IPS-NIHi11 (cell line): Measurements from ENCODE around the gene GPR157.
A peak's percentile ranks its signal among the peaks of the same experiment; 100 is the strongest.
"Not testable (repeated sequence)": the region's sequence is repeated elsewhere in the genome, so short reads cannot be mapped to it uniquely, and the experiment has no call there.

ENCODE experiments used
- DNase-seq: peaks from one replicate; pipeline ENCODE4 v3.0.0; 2012; ENCODE audit warnings: mixed read lengths, low spot score

GPR157 gene

DNA sequence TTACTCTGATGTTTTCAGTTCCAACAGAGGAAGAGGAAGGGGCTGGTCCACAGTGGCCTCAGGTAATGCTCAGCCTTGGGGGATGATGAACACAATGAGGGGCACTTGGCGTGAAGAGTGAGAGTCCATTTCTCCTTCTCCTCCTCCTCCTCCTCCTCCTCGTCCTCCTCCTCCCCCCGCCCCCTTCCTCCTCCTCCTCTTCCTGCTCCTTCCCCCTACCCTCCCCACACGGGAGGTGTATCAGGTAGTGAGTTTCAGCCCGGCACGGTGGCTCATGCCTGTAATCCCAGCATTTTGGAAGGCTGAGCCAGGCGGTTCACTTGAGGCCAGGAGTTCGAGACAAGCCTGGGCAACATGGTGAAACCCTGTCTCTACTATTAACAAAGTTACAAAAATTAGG is 17.3 kb upstream of the GPR157 start:
- no peak for DNase-seq

GRCh38 chr1:9145714-9146113 is 16.8 kb upstream of the GPR157 start:
- no peak for DNase-seq

- no peak for DNase-seq
Observed at GRCh38 chr1:9145021-9145668, 16.2 kb upstream of the GPR157 start.

DNA sequence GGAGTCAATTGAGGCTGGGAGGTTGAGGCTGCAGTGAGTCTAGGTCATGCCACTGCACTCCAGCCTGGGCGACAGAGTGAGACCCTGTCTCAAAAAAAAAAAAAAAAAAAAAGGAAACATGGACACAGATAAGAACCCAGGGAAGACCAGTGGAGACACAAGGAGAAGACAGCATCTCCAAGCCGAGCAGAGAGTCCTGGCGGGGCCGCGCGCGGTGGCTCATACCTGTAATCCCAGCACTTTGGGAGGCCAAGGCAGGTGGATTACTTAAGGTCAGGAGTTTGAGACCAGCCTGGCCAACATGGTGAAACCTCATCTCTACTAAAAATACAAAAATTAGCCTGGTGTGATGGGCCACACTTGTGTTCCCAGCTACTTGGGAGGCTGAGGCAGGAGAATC is 15.6 kb upstream of the GPR157 start:
- not testable (repeated sequence) for DNase-seq

DNA sequence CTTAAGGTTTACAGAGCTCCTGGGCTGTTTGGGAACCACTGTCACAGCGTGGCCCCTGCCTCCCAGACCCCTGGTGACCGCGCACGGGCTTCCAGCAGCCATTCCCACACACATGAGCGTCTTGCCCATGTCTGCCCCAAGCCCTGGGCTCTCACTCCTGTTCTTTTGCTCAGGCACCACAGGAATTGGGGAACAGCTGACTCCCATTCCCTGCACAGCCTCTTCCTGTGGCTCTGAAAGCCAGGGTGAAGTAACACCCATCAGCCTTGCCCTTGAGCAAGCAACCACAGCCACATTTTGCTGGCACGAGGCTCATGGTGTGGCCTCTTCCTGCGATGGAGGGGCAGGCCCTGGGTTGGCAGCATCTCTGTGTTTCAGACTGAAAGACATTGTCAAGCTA is 14.3 kb upstream of the GPR157 start:
- no peak for DNase-seq

- DNase-seq, result no peak
Observed at GRCh38 chr1:9139930-9140329, 11.0 kb upstream of the GPR157 start.

DNA sequence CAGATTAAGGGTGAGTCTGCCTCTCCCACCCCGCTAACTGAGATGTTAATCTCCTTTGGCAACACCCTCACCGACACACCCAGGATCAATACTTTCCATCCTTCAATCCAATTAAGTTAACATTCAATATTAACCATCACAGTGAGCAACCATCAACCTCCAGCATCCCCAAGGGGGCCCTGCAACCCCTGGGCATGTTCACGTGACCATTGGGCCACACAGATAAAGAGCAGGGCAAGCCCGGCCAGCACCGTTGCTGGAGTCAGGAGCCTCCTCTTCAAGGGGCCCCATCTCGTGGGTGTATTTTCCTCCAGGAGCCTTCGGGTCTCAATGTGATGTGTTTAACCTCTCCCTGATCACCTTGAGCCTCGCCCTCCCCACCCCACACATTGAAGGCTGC is 8.0 kb upstream of the GPR157 start:
- no peak for DNase-seq

GRCh38 chr1:9135073-9135836 is 6.4 kb upstream of the GPR157 start:
- DNase-seq, result no peak

- no peak for DNase-seq
Observed at GRCh38 chr1:9133870-9134585, 5.1 kb upstream of the GPR157 start.

DNA sequence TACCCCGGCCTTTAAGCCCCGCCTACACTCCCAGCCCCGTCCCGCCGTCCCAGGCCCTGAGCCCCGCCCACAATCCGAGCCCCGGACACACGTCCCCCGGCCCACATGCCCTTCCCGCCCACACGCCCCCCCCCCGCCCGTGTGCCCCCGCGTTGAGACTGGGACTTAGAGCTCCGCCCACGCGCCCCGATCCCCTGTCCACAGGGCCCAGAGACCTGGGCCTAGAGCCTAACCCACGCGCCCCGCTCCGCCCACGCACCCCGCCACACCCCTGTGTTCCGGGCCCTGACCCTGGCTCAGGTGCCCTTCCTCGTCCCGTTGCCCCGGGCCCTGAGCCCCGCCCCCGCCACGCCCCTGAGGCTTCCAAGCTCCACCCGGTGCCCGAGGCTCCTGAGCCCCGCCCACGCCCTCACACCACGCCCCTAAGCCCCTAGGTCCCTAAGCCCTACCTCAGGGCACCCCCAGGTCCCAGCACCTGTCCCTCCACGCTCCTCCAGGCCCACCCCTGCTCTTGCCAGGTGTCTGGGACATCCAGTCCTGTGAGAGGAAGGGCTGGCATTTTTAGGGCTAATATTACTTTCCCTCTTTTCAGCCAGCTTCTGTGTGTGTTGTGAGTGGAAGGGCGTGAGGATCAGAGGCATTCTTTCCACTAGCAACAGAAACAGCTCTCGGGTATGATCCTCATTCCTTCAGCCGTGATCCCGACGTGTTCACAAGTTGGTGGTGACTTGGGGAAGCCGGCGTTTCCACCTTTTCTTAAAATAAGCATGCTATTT is 552 bp upstream of the GPR157 start:
- DNase-seq, result peak; percentile 98

GRCh38 chr1:9128166-9128519 is 759 bp downstream of the GPR157 start:
- DNase-seq, result no peak

GRCh38 chr1:9127395-9128165 is 1.3 kb downstream of the GPR157 start:
- DNase-seq, result no peak

DNA sequence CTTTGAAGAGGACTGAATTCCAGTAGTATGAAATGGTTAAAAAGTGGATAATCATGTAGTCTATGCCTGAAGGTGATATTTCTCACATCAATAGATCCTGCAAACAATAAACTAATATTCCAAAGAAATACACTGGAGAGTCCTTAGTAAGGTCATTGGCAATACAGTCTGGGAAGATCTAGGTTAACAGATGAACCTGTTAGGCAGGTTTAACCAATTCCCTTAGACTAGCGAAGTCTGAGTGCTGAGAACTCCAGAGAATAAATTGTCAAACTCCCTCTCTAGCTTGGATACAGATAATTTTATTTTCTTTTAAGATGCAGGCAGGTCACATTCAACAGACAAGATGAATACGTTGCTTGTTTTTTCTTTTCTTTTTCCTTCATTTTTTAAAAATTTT is 2.4 kb downstream of the GPR157 start:
- DNase-seq, result no peak

- not testable (repeated sequence) for DNase-seq
Observed at GRCh38 chr1:9125847-9126246, 3.1 kb downstream of the GPR157 start.

- DNase-seq, result no peak
Observed at GRCh38 chr1:9125325-9125724, 3.6 kb downstream of the GPR157 start.

DNA sequence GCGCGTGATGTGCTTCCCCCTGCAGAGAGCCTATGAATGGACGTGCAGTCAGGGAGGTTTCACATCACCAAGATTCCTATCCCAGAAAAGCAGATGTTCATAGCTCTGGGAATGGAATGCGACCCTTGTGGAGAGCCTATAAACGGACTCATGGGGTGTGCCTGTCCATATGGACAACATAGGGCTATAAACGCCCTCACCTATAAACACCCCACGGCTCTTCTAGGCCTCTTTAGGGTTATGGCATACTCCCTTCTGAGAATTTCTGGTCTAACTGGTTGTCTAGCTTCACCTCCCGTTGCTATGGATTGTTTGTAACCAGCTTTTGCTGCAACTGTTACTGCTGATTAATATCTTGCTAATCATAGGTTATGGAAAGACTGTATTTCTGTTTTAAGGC is 4.5 kb downstream of the GPR157 start:
- not testable (repeated sequence) for DNase-seq

GRCh38 chr1:9123665-9124064 is 5.2 kb downstream of the GPR157 start:
- DNase-seq, result not testable (repeated sequence)

DNA sequence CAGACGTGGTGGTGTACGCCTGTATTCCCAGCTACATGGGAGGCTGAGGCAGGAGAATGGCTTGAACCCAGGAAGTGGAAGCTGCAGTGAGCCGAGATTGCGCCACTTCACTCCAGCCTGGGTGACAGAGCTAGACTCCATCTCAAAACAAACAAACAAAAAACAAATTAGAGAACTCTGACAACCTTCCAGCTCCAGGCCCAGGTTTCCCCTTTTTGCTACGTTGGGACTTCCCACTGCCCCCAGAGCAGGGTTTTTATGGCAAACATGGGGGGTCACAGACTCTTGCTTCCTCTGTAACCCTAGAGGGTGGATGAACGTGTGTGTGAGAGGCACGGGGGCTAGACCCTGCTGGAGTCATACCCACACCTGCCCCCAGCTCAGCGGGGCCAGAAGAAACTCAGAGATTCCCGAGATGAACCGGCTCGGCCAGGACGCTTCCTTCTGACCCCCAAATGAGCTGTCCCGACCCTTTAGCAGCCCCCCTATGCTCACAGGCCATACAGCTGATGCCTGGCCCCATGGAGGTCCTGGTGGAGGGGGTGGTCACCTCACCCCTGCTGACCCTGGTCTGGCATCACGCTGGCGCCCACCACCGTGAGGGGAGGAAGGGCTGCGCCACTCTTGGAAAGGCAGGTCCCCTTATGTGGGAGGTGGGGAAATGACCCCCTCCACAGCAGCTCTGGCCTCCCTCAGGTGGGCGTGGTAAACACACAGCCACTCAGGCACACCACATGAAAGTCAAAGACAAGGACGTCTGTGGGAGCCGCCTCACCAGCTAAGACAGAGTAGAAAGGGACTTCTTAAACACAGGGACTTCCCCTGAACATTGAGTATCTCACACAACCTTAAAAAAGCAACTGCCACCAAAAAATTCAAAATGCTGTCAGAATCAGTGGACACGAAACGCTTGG is 7.1 kb downstream of the GPR157 start:
- no peak for DNase-seq

DNA sequence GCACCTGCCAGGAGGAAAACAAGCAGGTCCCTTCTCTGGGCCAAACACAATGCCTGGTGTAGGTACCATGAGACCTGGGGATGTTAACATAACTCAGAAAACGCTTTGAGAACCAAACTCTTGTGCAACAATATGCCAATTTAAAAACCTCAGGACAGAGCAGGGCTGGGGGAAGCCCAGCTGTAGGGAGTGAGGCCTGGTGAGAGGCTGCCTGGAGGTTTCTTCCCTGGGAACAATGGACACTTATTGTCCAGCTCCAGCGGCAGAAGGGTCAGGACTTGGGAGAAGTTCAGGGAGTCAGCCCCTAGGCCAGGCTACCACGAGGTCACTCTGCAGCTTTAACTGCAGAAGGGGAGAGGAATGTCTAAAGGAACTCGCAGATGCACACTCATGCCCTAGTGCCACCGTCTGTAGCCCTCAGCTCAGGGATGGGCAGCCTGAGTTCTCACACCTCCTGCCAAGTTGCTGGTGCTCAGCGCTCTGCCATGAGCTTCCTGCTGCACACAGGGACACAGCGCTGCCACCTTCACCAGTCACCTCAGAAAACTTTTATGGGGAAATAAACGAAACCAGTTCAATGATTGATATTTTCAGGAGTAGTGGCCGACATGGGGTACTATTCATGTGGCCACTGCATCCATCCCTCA is 8.5 kb downstream of the GPR157 start:
- DNase-seq, result no peak

- DNase-seq, result no peak
Observed at GRCh38 chr1:9119745-9120144, 9.2 kb downstream of the GPR157 start.
